Measurements from ENCODE around the gene SMIM15.

DNA sequence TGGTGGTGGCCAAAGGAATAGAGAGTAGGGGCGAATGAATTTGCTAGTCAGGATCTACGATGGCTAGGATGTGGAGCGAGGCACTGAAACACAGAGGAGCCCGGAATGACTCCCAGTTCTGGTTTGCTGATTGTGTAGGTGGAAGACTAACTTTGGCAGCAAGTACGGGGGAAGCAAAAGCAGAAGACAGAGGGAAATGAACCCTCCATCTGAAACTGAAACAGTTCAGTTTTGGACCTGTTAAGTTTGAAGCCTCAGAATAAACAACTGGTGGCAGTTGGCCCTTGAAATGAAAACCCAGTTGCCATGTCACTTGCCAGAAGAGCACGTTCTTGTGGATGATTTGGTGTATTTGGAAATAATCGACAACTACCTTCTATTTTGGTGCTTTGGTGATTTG, 15.4 kb upstream of the SMIM15 start:
- TF ChIP-seq, protein P1, sequence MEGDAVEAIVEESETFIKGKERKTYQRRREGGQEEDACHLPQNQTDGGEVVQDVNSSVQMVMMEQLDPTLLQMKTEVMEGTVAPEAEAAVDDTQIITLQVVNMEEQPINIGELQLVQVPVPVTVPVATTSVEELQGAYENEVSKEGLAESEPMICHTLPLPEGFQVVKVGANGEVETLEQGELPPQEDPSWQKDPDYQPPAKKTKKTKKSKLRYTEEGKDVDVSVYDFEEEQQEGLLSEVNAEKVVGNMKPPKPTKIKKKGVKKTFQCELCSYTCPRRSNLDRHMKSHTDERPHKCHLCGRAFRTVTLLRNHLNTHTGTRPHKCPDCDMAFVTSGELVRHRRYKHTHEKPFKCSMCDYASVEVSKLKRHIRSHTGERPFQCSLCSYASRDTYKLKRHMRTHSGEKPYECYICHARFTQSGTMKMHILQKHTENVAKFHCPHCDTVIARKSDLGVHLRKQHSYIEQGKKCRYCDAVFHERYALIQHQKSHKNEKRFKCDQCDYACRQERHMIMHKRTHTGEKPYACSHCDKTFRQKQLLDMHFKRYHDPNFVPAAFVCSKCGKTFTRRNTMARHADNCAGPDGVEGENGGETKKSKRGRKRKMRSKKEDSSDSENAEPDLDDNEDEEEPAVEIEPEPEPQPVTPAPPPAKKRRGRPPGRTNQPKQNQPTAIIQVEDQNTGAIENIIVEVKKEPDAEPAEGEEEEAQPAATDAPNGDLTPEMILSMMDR (conservative IDR thresholded peaks at IDR 0.05; ENCODE audit: low read depth, low read length): no peak
- no peak for TF ChIP-seq POLR2A (IDR thresholded peaks at IDR 0.05; ENCODE audit: low read depth, low read length)
- TF ChIP-seq RAD21 (IDR thresholded peaks at IDR 0.05; ENCODE audit: low read length): no peak
- TF ChIP-seq RCOR1 (IDR thresholded peaks at IDR 0.05; ENCODE audit: insufficient replicate concordance, low read length): no peak
- no peak for TF ChIP-seq CEBPB (IDR thresholded peaks at IDR 0.05; ENCODE audit: low read depth, low read length)
- TF ChIP-seq BHLHE40 (IDR thresholded peaks at IDR 0.05; ENCODE audit: low read depth, low read length): no peak
- TF ChIP-seq MAFK (IDR thresholded peaks at IDR 0.05; ENCODE audit: low read depth, low read length): no peak
- no peak for TF ChIP-seq SMC3 (IDR thresholded peaks at IDR 0.05; ENCODE audit: low read depth, low read length)
